Panc1 (cell line): ENCODE results near the gene PCNX2. TPM values are rescaled to one million over a fixed set of nuclear protein-coding genes. Genes with fewer than 3 reads are reported as not detected.
A peak's percentile ranks its signal among the peaks of the same experiment; 100 is the strongest.

ENCODE experiments used
- ATAC-seq: fragments of 200-7000 bp; cut with Tn5 transposase; 2 replicates; pipeline ENCODE4 v1.9.1; 2020; ENCODE audit warnings: mild to moderate bottlenecking, moderate library complexity
- BruUV-seq: library from RNA; stranded (reverse); fragments of 400-500 nt; replicated peaks from 2 replicates; lab custom pipeline; 2021; lab: Mats Ljungman, UMichigan
- CTCF ChIA-PET: fragments of 300-600 bp; sonication (Branson Sonifier 250); formaldehyde crosslinking; loops from one replicate; lab custom pipeline; 2022; ENCODE audit warnings: antibody characterized with exemption; lab: Charles Lee
- POLR2A ChIA-PET: fragments of 300-600 bp; sonication (Branson Sonifier 250); formaldehyde crosslinking; loops from one replicate; lab custom pipeline; 2022; ENCODE audit warnings: antibody characterized with exemption; lab: Charles Lee
- DNase-seq: peaks from one replicate; pipeline ENCODE4 v3.0.0-alpha.2; 2010; ENCODE audit warnings: low read depth, low spot score
- H3K27ac ChIP-seq: 2 replicates; pipeline ENCODE4 v1.5.1; 2011; ENCODE audit warnings: mild to moderate bottlenecking, low read length, inconsistent platforms
- H3K27me3 ChIP-seq: fragments of 200-500 bp; sonication (Bioruptor generic); 2 replicates; pipeline ENCODE4 v1.6.0; 2014; ENCODE audit warnings: low read length, inconsistent platforms; ENCODE audit not compliant: control insufficient read depth, insufficient read depth
- H3K36me3 ChIP-seq: fragments of 200-500 bp; sonication (Bioruptor generic); 2 replicates; pipeline ENCODE4 v1.5.1; 2014; ENCODE audit warnings: inconsistent platforms, mild to moderate bottlenecking, low read length, moderate library complexity; ENCODE audit not compliant: control insufficient read depth, insufficient read depth
- H3K4me1 ChIP-seq: 2 replicates; pipeline ENCODE4 v1.5.1; 2011; ENCODE audit warnings: inconsistent platforms, mild to moderate bottlenecking, low read length, moderate library complexity; ENCODE audit not compliant: control insufficient read depth, insufficient read depth
- H3K4me3 ChIP-seq, 2 experiments: 2 replicates each; pipeline ENCODE4 v1.5.1; 2011 to 2012; ENCODE audit warnings: low read depth in 2 of 2, low read length in 2 of 2, mild to moderate bottlenecking in 2 of 2, inconsistent platforms in 1 of 2, moderate library complexity in 1 of 2
- H3K9me3 ChIP-seq: fragments of 200-500 bp; sonication (Bioruptor generic); 2 replicates; pipeline ENCODE4 v1.5.1; 2014; ENCODE audit warnings: low read depth, mild to moderate bottlenecking, inconsistent platforms, low read length, moderate library complexity; ENCODE audit not compliant: control insufficient read depth, insufficient read depth
- CTCF ChIP-seq: fragments of 450-650 bp; IDR thresholded peaks from 2 replicates; pipeline ENCODE4 v1.5.1; 2017; ENCODE audit warnings: mild to moderate bottlenecking
- POLR2AphosphoS5 ChIP-seq: IDR thresholded peaks from 2 replicates; pipeline ENCODE4 v1.6.1; 2012; ENCODE audit warnings: mild to moderate bottlenecking, low read depth, low read length, moderate library complexity
- REST ChIP-seq, 2 experiments: IDR thresholded peaks; 2 replicates each; pipeline ENCODE4 v1.6.1; 2011 to 2012; ENCODE audit warnings: low read depth in 2 of 2, control low read depth in 1 of 2, low read length in 1 of 2, mild to moderate bottlenecking in 1 of 2, moderate library complexity in 1 of 2; ENCODE audit not compliant: insufficient read depth in 1 of 2
- SIN3A ChIP-seq: IDR thresholded peaks from 2 replicates; pipeline ENCODE4 v1.6.1; 2012; ENCODE audit warnings: low read depth, mild to moderate bottlenecking, low read length, moderate library complexity, borderline replicate concordance; ENCODE audit not compliant: insufficient read depth
- TCF7L2 ChIP-seq: IDR thresholded peaks from 2 replicates; pipeline ENCODE4 v1.6.1; 2011; ENCODE audit warnings: mild to moderate bottlenecking, low read depth, low read length, inconsistent platforms
- in situ Hi-C: cut with HindIII; loops from 2 replicates; pipeline ENCODE4 v1.10.0; 2016; ENCODE audit warnings: low sequenced_read_pairs, low pct_unique_long_range_greater_than_20kb
- intact Hi-C: fragments of 100-400 bp; cut with micrococcal nuclease; formaldehyde crosslinking; loops from one replicate; pipeline ENCODE4 v1.10.0; 2022; ENCODE audit not compliant: unreplicated experiment
- total RNA-seq: library from RNA; stranded (reverse); gene quantifications from one replicate; pipeline ENCODE4 v1.2.1, GENCODE V29; 2021; ENCODE audit not compliant: unreplicated experiment

PCNX2 gene
- total RNA-seq, 1 experiment from 2014 or later = 2.6 TPM

GRCh38 chr1:233327651-233328141 is 32.2 kb upstream of the PCNX2 start, which contains the start of gene MAP3K21:
Gene MAP3K21, plus strand, starts transcription at chr1:233327724. Its CDS starts 305 bp downstream, at chr1:233328029.
- Histone ChIP-seq H3K4me3 (peak within 1 kb of the TSS; percentile 53 to 55), H3K4me1 (peaks cover 3% of the 10 kb centered on the region), H3K27ac (no peak within 1 kb of the TSS), H3K27me3 (peaks cover 7% of the 10 kb centered on the region), H3K9me3 (no peaks in the 10 kb centered on the region), H3K36me3 (peaks cover 4% of the 10 kb centered on the region; the same call in 1 of the 2 replicates)
- no peak for TF ChIP-seq SIN3A
- TF ChIP-seq POLR2AphosphoS5 = no peak
- no peak for TF ChIP-seq TCF7L2
- no peak for TF ChIP-seq REST (IDR thresholded peaks at IDR 0.05; ENCODE audit: insufficient read depth in 1 of 2, low read depth in 2 of 2, low read length in 1 of 2)
- TF ChIP-seq CTCF = no peak
- no peak for DNase-seq
- intact Hi-C loops (no loop called here), in situ Hi-C loops (no loop called here)
- BruUV-seq = no TSS peak
- ChIA-PET POLR2A (no interaction called here), CTCF (no interaction called here)
- ATAC-seq = peak; percentile 81

GRCh38 chr1:233326811-233327650 is 31.5 kb upstream of the PCNX2 start:
- ChIA-PET CTCF (no interaction called here), POLR2A (no interaction called here)
- intact Hi-C loops (no loop called here), in situ Hi-C loops (no loop called here)
- H3K4me3 ChIP-seq = peak overlapping the region; percentile 48 to 53
- TF ChIP-seq TCF7L2 (no peak), REST (IDR thresholded peaks at IDR 0.05; ENCODE audit: insufficient read depth in 1 of 2, low read depth in 2 of 2, low read length in 1 of 2) (no peak)
- DNase-seq (no peak), ATAC-seq (peak; percentile 96)
- no TSS peak for BruUV-seq
- H3K27ac ChIP-seq = no peak overlapping the region
- H3K9me3 ChIP-seq = no peaks in the 10 kb centered on the region
- H3K4me1 ChIP-seq = peaks cover 3% of the 10 kb centered on the region
- peaks cover 7% of the 10 kb centered on the region for H3K27me3 ChIP-seq
- peaks cover 4% of the 10 kb centered on the region; the same call in 1 of the 2 replicates for H3K36me3 ChIP-seq
